GM12878 (cell line): ENCODE measurements around the gene LTBP3. TPM values are rescaled to one million over a fixed set of nuclear protein-coding genes. Genes with fewer than 3 reads are reported as not detected.

Experiments
- ATAC-seq: fragments of 200-7000 bp; cut with Tn5 transposase; 3 replicates; pipeline ENCODE4 v1.9.1; 2020; ENCODE audit warnings: mild to moderate bottlenecking, moderate library complexity
- BruUV-seq: library from RNA; stranded (reverse); fragments of 400-500 nt; replicated peaks from 2 replicates; lab custom pipeline; 2021; lab: Mats Ljungman, UMichigan
- CTCF ChIA-PET: fragments of 300-600 bp; sonication (Branson Sonifier 250); formaldehyde crosslinking; extraction: SDS; loops from one replicate; lab custom pipeline; 2021; ENCODE audit warnings: inconsistent platforms; lab: Yijun Ruan, JAX
- POLR2A ChIA-PET: fragments of 350-600 bp; formaldehyde crosslinking; extraction: SDS; loops from one replicate; lab custom pipeline; 2021; ENCODE audit warnings: inconsistent platforms; lab: Charles Lee
- RAD21 ChIA-PET: fragments of 300-600 bp; sonication (Branson Sonifier 250); formaldehyde crosslinking; loops from one replicate; lab custom pipeline; 2023; ENCODE audit warnings: antibody characterized with exemption; ENCODE audit not compliant: unreplicated experiment; lab: Charles Lee
- SMC1A ChIA-PET: fragments of 300-600 bp; sonication (Branson Sonifier 250); formaldehyde crosslinking; loops from one replicate; lab custom pipeline; 2023; ENCODE audit not compliant: unreplicated experiment, uncharacterized antibody; lab: Charles Lee
- DNase-seq: peaks from one replicate; pipeline ENCODE4 v3.0.0-alpha.2; 2011; ENCODE audit warnings: low read depth, low spot score
- FAIRE-seq: peaks from 3 replicates; lab custom pipeline; 2011; peaks lifted over from hg19 to GRCh38; lab: Jason Lieb, UNC
- H2AFZ ChIP-seq: 2 replicates; pipeline ENCODE4 v1.6.0; 2011; ENCODE audit warnings: low read depth, low read length, control low read depth; ENCODE audit not compliant: control insufficient read depth
- H3K27ac ChIP-seq: 2 replicates; pipeline ENCODE4 v1.5.1; 2011; ENCODE audit warnings: control low read depth; ENCODE audit not compliant: control insufficient read depth, insufficient read depth
- H3K27me3 ChIP-seq, 2 experiments: replicated peaks in 1 of 2; 2 replicates each; pipeline versions ENCODE4 v1.6.0 to v1.6.1; 2011; ENCODE audit warnings: low read length in 1 of 2; ENCODE audit not compliant: control insufficient read depth in 2 of 2, insufficient read depth in 2 of 2
- H3K36me3 ChIP-seq, 2 experiments: 2 replicates each; pipeline ENCODE4 v1.5.1; 2011; ENCODE audit warnings: low read length in 1 of 2; ENCODE audit not compliant: control insufficient read depth in 2 of 2, insufficient read depth in 2 of 2
- H3K4me1 ChIP-seq: 2 replicates; pipeline ENCODE4 v1.6.1; 2011; ENCODE audit warnings: mild to moderate bottlenecking, low read length, moderate library complexity, mixed read lengths; ENCODE audit not compliant: control insufficient read depth, insufficient read depth
- H3K4me2 ChIP-seq: 2 replicates; pipeline ENCODE4 v1.6.0; 2011; ENCODE audit warnings: control low read depth; ENCODE audit not compliant: control insufficient read depth, insufficient read depth
- H3K4me3 ChIP-seq: fragments of 200-600 bp; sonication (generic); 2 replicates; pipeline ENCODE4 v1.5.1; 2016
- H3K79me2 ChIP-seq: 2 replicates; pipeline ENCODE4 v1.6.0; 2011; ENCODE audit warnings: low read length; ENCODE audit not compliant: control insufficient read depth, insufficient read depth
- H3K9ac ChIP-seq: 2 replicates; pipeline ENCODE4 v1.8.0; 2011; ENCODE audit warnings: low read length, control low read depth, mixed read lengths; ENCODE audit not compliant: control insufficient read depth, insufficient read depth
- H3K9me3 ChIP-seq: replicated peaks from 3 replicates; pipeline ENCODE4 v1.5.1; 2011; ENCODE audit warnings: mild to moderate bottlenecking, low read length; ENCODE audit not compliant: control insufficient read depth, insufficient read depth
- H4K20me1 ChIP-seq: 2 replicates; pipeline ENCODE4 v1.6.0; 2011; ENCODE audit not compliant: control insufficient read depth, insufficient read depth
- ATF3 ChIP-seq: IDR thresholded peaks from 2 replicates; pipeline ENCODE4 v1.6.1; 2011; ENCODE audit warnings: low read depth, mild to moderate bottlenecking, low read length, moderate library complexity, borderline replicate concordance; ENCODE audit errors: extremely low read depth
- CREB1 ChIP-seq: IDR thresholded peaks from 2 replicates; pipeline ENCODE4 v1.6.1; 2012; ENCODE audit warnings: low read depth, mild to moderate bottlenecking, inconsistent platforms
- DPF2 ChIP-seq: fragments of 450-650 bp; IDR thresholded peaks from 2 replicates; pipeline ENCODE4 v1.6.1; 2017; ENCODE audit warnings: mild to moderate bottlenecking
- EGR1 ChIP-seq, 2 experiments: IDR thresholded peaks; 1 replicate in 1 of 2; 2 replicates in 1 of 2; pipeline ENCODE4 v1.6.1; 2011 to 2012; ENCODE audit warnings: low read depth in 2 of 2, low read length in 2 of 2, borderline replicate concordance in 1 of 2, mild to moderate bottlenecking in 1 of 2, moderate library complexity in 1 of 2
- MYB ChIP-seq: fragments of 150-350 bp; IDR thresholded peaks from 2 replicates; pipeline ENCODE4 v1.6.1; 2014; ENCODE audit warnings: mild to moderate bottlenecking, low read depth, low read length, borderline replicate concordance
- PML ChIP-seq: IDR thresholded peaks from 2 replicates; pipeline ENCODE4 v1.6.1; 2012; ENCODE audit warnings: low read length, inconsistent platforms
- POLR2A ChIP-seq: IDR thresholded peaks from 2 replicates; pipeline ENCODE4 v1.6.1; 2011; ENCODE audit warnings: low read depth, mild to moderate bottlenecking, low read length
- POLR2AphosphoS5 ChIP-seq: IDR thresholded peaks from 2 replicates; pipeline ENCODE4 v1.6.1; 2011; ENCODE audit warnings: mild to moderate bottlenecking, low read length, inconsistent platforms
- POU2F2 ChIP-seq: IDR thresholded peaks from 3 replicates; pipeline ENCODE4 v1.6.1; 2011; ENCODE audit warnings: low read depth, mild to moderate bottlenecking, low read length, borderline replicate concordance
- RAD21 ChIP-seq: IDR thresholded peaks from 2 replicates; pipeline ENCODE4 v1.6.1; 2011; ENCODE audit warnings: mild to moderate bottlenecking, low read depth, low read length, moderate library complexity; ENCODE audit not compliant: insufficient read depth
- SMC3 ChIP-seq: IDR thresholded peaks from 2 replicates; pipeline ENCODE4 v1.6.1; 2011; ENCODE audit warnings: low read length, improper control_type of control experiment, borderline replicate concordance
- SPI1 ChIP-seq: IDR thresholded peaks from 2 replicates; pipeline ENCODE4 v1.6.1; 2011; ENCODE audit warnings: low read depth, mild to moderate bottlenecking, low read length, moderate library complexity, borderline replicate concordance; ENCODE audit not compliant: insufficient read depth
- YY1 ChIP-seq: IDR thresholded peaks from 2 replicates; pipeline ENCODE4 v1.6.1; 2011; ENCODE audit warnings: low read depth, mild to moderate bottlenecking, low read length
- ZBED1 ChIP-seq: IDR thresholded peaks from 2 replicates; pipeline ENCODE4 v1.6.1; 2016; ENCODE audit warnings: borderline replicate concordance
- ZBTB33 ChIP-seq: fragments of 450-650 bp; IDR thresholded peaks from 2 replicates; pipeline ENCODE4 v1.6.1; 2017; ENCODE audit warnings: mild to moderate bottlenecking
- WGBS: methylation state at CpG from one replicate; pipeline ENCODE4 v1.1.6; 2016; ENCODE audit warnings: low lambda C conversion rate; ENCODE audit not compliant: insufficient replicate concordance, insufficient coverage; ENCODE audit errors: missing lambda C conversion rate; 5-methylcytosine and 5-hydroxymethylcytosine counted together
- in situ Hi-C: fragments of 300-500 bp; cut with MboI; formaldehyde crosslinking; loops from 9 replicates; pipeline ENCODE4 v1.14.3; 2018; ENCODE audit warnings: mixed read lengths
- intact Hi-C: fragments of 100-400 bp; cut with micrococcal nuclease; formaldehyde crosslinking; loops from one replicate; pipeline ENCODE4 v1.14.2; 2022; ENCODE audit not compliant: unreplicated experiment
- polyA plus RNA-seq, 11 experiments: library from polyadenylated mRNA; depleted of rRNA in 4 of 11; unstranded in 6 of 11; stranded (reverse) in 5 of 11; fragments of >200 nt; fragmentation: Nextera tagmentation in 4 of 11; fragmentation: Illumina TruSeq in 1 of 11; extraction: Ambion mirVana in 4 of 11; extraction: Trizol in 1 of 11; gene quantifications; 1 replicate in 1 of 11; 2 replicates in 10 of 11; pipeline versions ENCODE4 v1.2.1 to v1.2.3, GENCODE V29; 2011 to 2016; ENCODE audit warnings: inconsistent platforms in 2 of 11, missing spikeins in 2 of 11, low read depth in 1 of 11
- total RNA-seq, 4 experiments: library from RNA; depleted of rRNA in 3 of 4; stranded (reverse); fragments of >200 nt in 3 of 4; fragmentation: Illumina TruSeq in 1 of 4; extraction: Trizol in 1 of 4; gene quantifications; 2 replicates each; pipeline versions ENCODE4 v1.2.1 to v1.2.3, GENCODE V29; 2013 to 2021
- TF ChIP-seq, protein P1 (sequence below), 3 experiments: IDR thresholded peaks in 2 of 3; conservative IDR thresholded peaks in 1 of 3; 2 replicates each; pipeline ENCODE4 v1.5.1; 2011; ENCODE audit warnings: low read depth in 3 of 3, low read length in 3 of 3, mild to moderate bottlenecking in 3 of 3, control low read depth in 2 of 3, moderate library complexity in 2 of 3, inconsistent platforms in 1 of 3, mixed read lengths in 1 of 3; ENCODE audit not compliant: control insufficient read depth in 2 of 3, insufficient read depth in 1 of 3; ENCODE audit errors: extremely low read depth in 1 of 3

Gene LTBP3
- total and polyA plus RNA-seq, 10 of the 15 experiments (the other 5 are each of a cell fraction or from before 2014, with no cell fraction given): 2.2 to 12.2 (median 6.2) TPM; not detected in 2

DNA sequence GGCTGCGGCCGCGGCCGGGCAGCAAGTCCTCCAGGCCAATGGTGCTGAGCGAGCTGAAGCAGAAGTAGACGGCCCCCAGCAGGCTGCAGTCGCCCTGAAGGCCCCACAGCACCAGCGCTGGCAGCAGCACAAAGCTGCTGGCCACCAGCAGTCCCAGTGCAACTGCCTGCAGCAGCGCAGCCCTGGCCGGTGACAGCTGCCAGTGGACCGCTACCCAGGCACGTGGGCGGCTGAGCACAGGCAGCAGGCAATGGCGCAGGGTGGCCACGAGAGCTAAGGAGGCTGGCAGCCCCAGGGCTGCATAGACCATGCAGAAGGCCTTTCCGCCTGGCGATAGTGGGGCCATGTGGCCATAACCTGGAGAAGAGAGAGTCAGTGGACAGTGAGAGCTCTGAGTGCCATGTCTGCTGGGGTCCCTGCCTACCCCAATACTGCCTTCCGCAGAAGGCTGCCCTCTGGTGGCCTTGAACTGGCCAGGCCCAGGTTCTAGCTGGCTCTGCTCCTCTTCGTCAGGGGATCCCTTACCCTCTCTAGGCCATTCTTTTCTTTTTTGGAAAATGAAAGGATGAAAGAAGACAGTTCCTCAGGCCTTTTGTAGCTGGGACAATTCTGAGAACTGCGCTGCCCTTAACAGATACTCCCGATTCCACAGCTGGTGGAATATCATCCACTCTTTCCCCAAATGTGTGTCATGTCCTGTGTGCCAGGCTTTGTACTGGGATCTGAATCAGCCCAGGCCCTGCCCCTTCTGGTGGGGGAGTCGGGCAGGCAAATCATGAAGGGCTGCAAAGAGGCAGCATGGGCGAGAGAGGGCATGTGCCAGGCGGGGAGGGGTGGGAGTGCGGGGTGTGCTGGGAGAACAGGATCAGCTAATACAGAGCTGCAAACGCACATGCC lies 35.6 kb upstream of the LTBP3 start:
- CTCF ChIA-PET: interaction anchor here (0.6 to 3.3 kb wide), 18 partner anchors 9 to 368 kb away, joined by 3 to 39 read pairs (median 7); partner anchors contain the start of genes EHBP1L1, FAM89B, PCNX3 and ZNRD2
- H3K4me3 ChIP-seq: no peak overlapping the region
- DNase-seq: no peak
- ATAC-seq: peak; percentile 68
- in situ Hi-C loops (no loop called here), intact Hi-C loops (no loop called here)
- POLR2A ChIA-PET: interaction anchor here (0.7 to 2.2 kb wide), 7 partner anchors 12 to 53 kb away, joined by 3 to 12 read pairs (median 4); partner anchors contain the start of genes FAM89B and SIPA1
- BruUV-seq: no TSS peak
- peak; percentile 13 for FAIRE-seq
- RAD21 ChIA-PET: interaction anchor here (0.5 to 2.8 kb wide), 8 partner anchors 18 to 364 kb away, joined by 3 to 18 read pairs (median 6); partner anchors contain the start of genes EHBP1L1, FAM89B, MAP3K11 and SIPA1
- SMC1A ChIA-PET: interaction anchor here (0.7 to 2.3 kb wide), 11 partner anchors 10 to 125 kb away, joined by 3 to 18 read pairs (median 5); partner anchors contain the start of genes EHBP1L1, FAM89B and PCNX3
- no peak overlapping the region for H2AFZ ChIP-seq
- no peaks in the 10 kb centered on the region for H4K20me1 ChIP-seq
- H3K4me2 ChIP-seq: no peak overlapping the region
- no peaks in the 10 kb centered on the region for H3K9me3 ChIP-seq
- no peaks in the 10 kb centered on the region for H3K27me3 ChIP-seq
- H3K27ac ChIP-seq: no peak overlapping the region
- H3K36me3 ChIP-seq: peaks cover under 1 to 2% of the 10 kb centered on the region in 2 experiments; a peak in 3 of 4 replicates
- 86% methylated on average over 26 of the region's 26 CpGs for WGBS
- peaks cover 11% of the 10 kb centered on the region for H3K4me1 ChIP-seq
- peaks cover under 1% of the 10 kb centered on the region; the same call in 1 of the 2 replicates for H3K79me2 ChIP-seq
- TF ChIP-seq DPF2 (0 out of 2 replicates have a peak, but pooled peaks have one; percentile 13), EGR1 (IDR thresholded peaks at IDR 0.05; ENCODE audit: borderline replicate concordance in 1 of 2, low read depth in 2 of 2, low read length in 2 of 2) (0 out of 3 replicates have a peak, but pooled peaks of 1 of the 2 experiments have one; percentile 8), SMC3 (peak; percentile 68), POU2F2 (peak; percentile 10; the same call in 1 of the 3 replicates), ATF3 (no peak), RAD21 (peak; percentile 44), YY1 (0 out of 2 replicates have a peak, but pooled peaks have one; percentile 34), POLR2AphosphoS5 (no peak), CREB1 (0 out of 2 replicates have a peak, but pooled peaks have one; percentile 14), MYB (no peak), POLR2A (peak; percentile 48), ZBED1 (0 out of 2 replicates have a peak, but pooled peaks have one; percentile 14), SPI1 (no peak), ZBTB33 (0 out of 2 replicates have a peak, but pooled peaks have one; percentile 30), PML (peak; percentile 72; the same call in 1 of the 2 replicates)
- TF ChIP-seq, protein P1, sequence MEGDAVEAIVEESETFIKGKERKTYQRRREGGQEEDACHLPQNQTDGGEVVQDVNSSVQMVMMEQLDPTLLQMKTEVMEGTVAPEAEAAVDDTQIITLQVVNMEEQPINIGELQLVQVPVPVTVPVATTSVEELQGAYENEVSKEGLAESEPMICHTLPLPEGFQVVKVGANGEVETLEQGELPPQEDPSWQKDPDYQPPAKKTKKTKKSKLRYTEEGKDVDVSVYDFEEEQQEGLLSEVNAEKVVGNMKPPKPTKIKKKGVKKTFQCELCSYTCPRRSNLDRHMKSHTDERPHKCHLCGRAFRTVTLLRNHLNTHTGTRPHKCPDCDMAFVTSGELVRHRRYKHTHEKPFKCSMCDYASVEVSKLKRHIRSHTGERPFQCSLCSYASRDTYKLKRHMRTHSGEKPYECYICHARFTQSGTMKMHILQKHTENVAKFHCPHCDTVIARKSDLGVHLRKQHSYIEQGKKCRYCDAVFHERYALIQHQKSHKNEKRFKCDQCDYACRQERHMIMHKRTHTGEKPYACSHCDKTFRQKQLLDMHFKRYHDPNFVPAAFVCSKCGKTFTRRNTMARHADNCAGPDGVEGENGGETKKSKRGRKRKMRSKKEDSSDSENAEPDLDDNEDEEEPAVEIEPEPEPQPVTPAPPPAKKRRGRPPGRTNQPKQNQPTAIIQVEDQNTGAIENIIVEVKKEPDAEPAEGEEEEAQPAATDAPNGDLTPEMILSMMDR (IDR thresholded peaks at IDR 0.05 in 2 of 3, conservative IDR thresholded peaks at IDR 0.05 in 1 of 3; ENCODE audit: control insufficient read depth in 2 of 3, extremely low read depth in 1 of 3, insufficient read depth in 1 of 3, low read depth in 3 of 3, low read length in 3 of 3): peak; percentile 62 to 71 (median 63)
- H3K9ac ChIP-seq: no peak overlapping the region
